A549 (cell line): ENCODE results near the gene PARP12. TPM values are rescaled to one million over a fixed set of nuclear protein-coding genes. Genes with fewer than 3 reads are reported as not detected.

Experiments used
- ATAC-seq, 2 experiments: fragments of 200-7000 bp in 1 of 2; fragments of >200 bp in 1 of 2; cut with Nextera tagmentation in 1 of 2; cut with Tn5 transposase in 1 of 2; 3 replicates each; pipeline versions ENCODE4 v1.8.0 to v1.9.1; 2018 to 2020; ENCODE audit warnings: mild to moderate bottlenecking in 1 of 2, moderate library complexity in 1 of 2
- CTCF ChIA-PET: fragments of 300-600 bp; sonication (Branson Sonifier 250); formaldehyde crosslinking; extraction: SDS; loops from one replicate; lab custom pipeline; 2021; ENCODE audit warnings: antibody characterized with exemption, inconsistent platforms; lab: Yijun Ruan, JAX
- POLR2A ChIA-PET: fragments of 350-600 bp; formaldehyde crosslinking; extraction: SDS; loops from one replicate; lab custom pipeline; 2021; ENCODE audit warnings: antibody characterized with exemption, inconsistent platforms; lab: Yijun Ruan, JAX
- DNase-seq, 2 experiments: peaks; one replicate each; pipeline versions ENCODE4 v3.0.0 to v3.0.0-alpha.2; 2011 to 2016; ENCODE audit warnings: low read depth in 1 of 2, low spot score in 1 of 2
- FAIRE-seq: peaks from 2 replicates; lab custom pipeline; 2011; peaks lifted over from hg19 to GRCh38; lab: Jason Lieb, UNC
- H3K27ac ChIP-seq, 2 experiments: fragments of >200 bp; sonication (Bioruptor Twin); formaldehyde crosslinking; 3 replicates each; pipeline ENCODE4 v1.5.1; 2016 to 2017
- H3K4me1 ChIP-seq: fragments of >200 bp; sonication (Bioruptor Twin); formaldehyde crosslinking; 3 replicates; pipeline ENCODE4 v1.6.1; 2016
- H3K4me2 ChIP-seq: fragments of >200 bp; sonication (Bioruptor Twin); formaldehyde crosslinking; 3 replicates; pipeline ENCODE4 v1.6.1; 2016
- H3K4me3 ChIP-seq: fragments of >200 bp; sonication (Bioruptor Twin); formaldehyde crosslinking; 3 replicates; pipeline ENCODE4 v1.5.1; 2016
- H3K9me3 ChIP-seq: fragments of >200 bp; sonication (Bioruptor Twin); formaldehyde crosslinking; 3 replicates; pipeline ENCODE4 v1.6.1; 2016
- BCL3 ChIP-seq: fragments of >200 bp; sonication (Bioruptor Twin); formaldehyde crosslinking; IDR thresholded peaks from 3 replicates; pipeline ENCODE4 v1.6.1; 2016
- CBX8 ChIP-seq: fragments of 200-600 bp; sonication (generic); IDR thresholded peaks from 2 replicates; pipeline ENCODE4 v1.6.1; 2016
- CHD4 ChIP-seq: fragments of 200-600 bp; sonication (generic); IDR thresholded peaks from 2 replicates; pipeline ENCODE4 v1.6.1; 2016; ENCODE audit warnings: antibody characterized with exemption, mild to moderate bottlenecking, borderline replicate concordance
- EHF ChIP-seq: fragments of 250-450 bp; sonication (Bioruptor Pico); IDR thresholded peaks from 2 replicates; pipeline ENCODE4 v1.5.0; 2020; ENCODE audit warnings: mild to moderate bottlenecking
- EHMT2 ChIP-seq: fragments of 200-600 bp; sonication (generic); IDR thresholded peaks from 2 replicates; pipeline ENCODE4 v1.6.1; 2016; ENCODE audit warnings: antibody characterized with exemption, low read depth, mild to moderate bottlenecking, moderate library complexity
- EP300 ChIP-seq, 2 experiments: fragments of >200 bp; sonication (Bioruptor Twin); formaldehyde crosslinking; IDR thresholded peaks; 2 replicates in 1 of 2; 3 replicates in 1 of 2; pipeline ENCODE4 v1.6.1; 2016 to 2017
- ESRRA ChIP-seq: fragments of 150-350 bp; IDR thresholded peaks from 2 replicates; pipeline ENCODE4 v1.6.1; 2014; ENCODE audit warnings: mild to moderate bottlenecking, low read length, borderline replicate concordance
- FOSL2 ChIP-seq, 2 experiments: fragments of 450-650 bp in 1 of 2; fragments of >200 bp in 1 of 2; sonication (Bioruptor Twin) in 1 of 2; formaldehyde crosslinking; IDR thresholded peaks; 2 replicates each; pipeline versions ENCODE4 v1.5.0 to v1.6.1; 2016 to 2020; ENCODE audit warnings: mild to moderate bottlenecking in 1 of 2, moderate library complexity in 1 of 2
- FOXS1 ChIP-seq: fragments of 250-450 bp; sonication (Bioruptor Pico); IDR thresholded peaks from 2 replicates; pipeline ENCODE4 v1.5.0; 2020; ENCODE audit warnings: mild to moderate bottlenecking, moderate library complexity
- HDAC2 ChIP-seq: fragments of 200-600 bp; sonication (generic); IDR thresholded peaks from 2 replicates; pipeline ENCODE4 v1.6.1; 2016
- HEYL ChIP-seq: fragments of 250-450 bp; sonication (Bioruptor Pico); IDR thresholded peaks from 2 replicates; pipeline ENCODE4 v1.8.0; 2021; ENCODE audit warnings: mild to moderate bottlenecking, moderate library complexity
- HOXA7 ChIP-seq: fragments of 250-450 bp; sonication (Bioruptor Pico); IDR thresholded peaks from 2 replicates; pipeline ENCODE4 v1.5.0; 2020; ENCODE audit warnings: mild to moderate bottlenecking, moderate library complexity
- HOXB13 ChIP-seq: fragments of 250-450 bp; sonication (Bioruptor Pico); IDR thresholded peaks from 2 replicates; pipeline ENCODE4 v1.5.0; 2020; ENCODE audit warnings: low read depth, mild to moderate bottlenecking, moderate library complexity
- JUNB ChIP-seq: fragments of >200 bp; sonication (Bioruptor Twin); formaldehyde crosslinking; IDR thresholded peaks from 2 replicates; pipeline ENCODE4 v1.6.1; 2016
- NFE2L2 ChIP-seq: fragments of 150-350 bp; conservative IDR thresholded peaks from 2 replicates; pipeline ENCODE4 v1.6.1; 2014; ENCODE audit warnings: low read length
- POLR2AphosphoS2 ChIP-seq: conservative IDR thresholded peaks from 2 replicates; pipeline ENCODE4 v1.6.1; 2012; ENCODE audit warnings: low read length, improper control_type of control experiment, inconsistent platforms
- RAD21 ChIP-seq, 2 experiments: fragments of >200 bp in 1 of 2; sonication (Bioruptor Twin) in 1 of 2; formaldehyde crosslinking in 1 of 2; IDR thresholded peaks in 1 of 2; conservative IDR thresholded peaks in 1 of 2; 2 replicates in 1 of 2; 3 replicates in 1 of 2; pipeline ENCODE4 v1.6.1; 2012 to 2018; ENCODE audit warnings: inconsistent platforms in 1 of 2
- RARB ChIP-seq: fragments of 250-450 bp; sonication (Bioruptor Pico); IDR thresholded peaks from 2 replicates; pipeline ENCODE4 v1.8.0; 2021; ENCODE audit warnings: mild to moderate bottlenecking, moderate library complexity
- RCOR1 ChIP-seq: fragments of 150-350 bp; IDR thresholded peaks from 2 replicates; pipeline ENCODE4 v1.6.1; 2014; ENCODE audit warnings: antibody characterized with exemption, low read length, low read depth
- RFX5 ChIP-seq: fragments of 450-650 bp; IDR thresholded peaks from 2 replicates; pipeline ENCODE4 v1.7.1; 2014; ENCODE audit warnings: antibody characterized with exemption, mild to moderate bottlenecking, moderate library complexity
- RNF2 ChIP-seq: fragments of 200-600 bp; sonication (generic); IDR thresholded peaks from 2 replicates; pipeline ENCODE4 v1.6.1; 2016; ENCODE audit warnings: low read depth, mild to moderate bottlenecking, antibody characterized with exemption, moderate library complexity, borderline replicate concordance
- SMC3 ChIP-seq: fragments of >200 bp; sonication (Bioruptor Twin); formaldehyde crosslinking; IDR thresholded peaks from 3 replicates; pipeline ENCODE4 v1.6.1; 2018; ENCODE audit warnings: inconsistent platforms
- TFCP2L1 ChIP-seq: fragments of 250-450 bp; sonication (Bioruptor Pico); IDR thresholded peaks from 2 replicates; pipeline ENCODE4 v1.5.0; 2021; ENCODE audit warnings: mild to moderate bottlenecking
- TP53 ChIP-seq: fragments of 250-450 bp; sonication (Bioruptor Pico); IDR thresholded peaks from 2 replicates; pipeline ENCODE4 v1.5.0; 2021; ENCODE audit warnings: mild to moderate bottlenecking, moderate library complexity
- ZC3H11A ChIP-seq: fragments of 450-650 bp; IDR thresholded peaks from 2 replicates; pipeline ENCODE4 v1.6.1; 2014; ENCODE audit warnings: antibody characterized with exemption, mild to moderate bottlenecking
- ZFP36 ChIP-seq: fragments of 450-650 bp; IDR thresholded peaks from 2 replicates; pipeline ENCODE4 v1.6.1; 2014; ENCODE audit warnings: borderline replicate concordance; ENCODE audit not compliant: partially characterized antibody
- WGBS: methylation state at CpG from one replicate; pipeline ENCODE4 v1.1.6; 2017; ENCODE audit errors: missing lambda C conversion rate; 5-methylcytosine and 5-hydroxymethylcytosine counted together
- polyA plus RNA-seq, 4 experiments: library from polyadenylated mRNA; depleted of rRNA in 3 of 4; stranded (reverse); fragments of >200 nt; fragmentation: RNase III in 1 of 4; extraction: RNeasy Plus Mini Kit Qiagen cat#74134 plus additional on column Dnase treatment in 1 of 4; gene quantifications; 2 replicates in 3 of 4; 3 replicates in 1 of 4; pipeline ENCODE4 v1.2.3, GENCODE V29; 2011 to 2017

Gene PARP12
- polyA plus RNA-seq, 2 of the 4 experiments (the other 2 are of a cell fraction): 10.0 to 16.0 TPM

- POLR2A ChIA-PET: no interaction called here
- H3K9me3 ChIP-seq: no peaks in the 10 kb centered on the region
These were observed 64.2 kb downstream of the PARP12 start for GRCh38 chr7:139998572-139998971.

GRCh38 chr7:139995017-139995915 is 67.5 kb downstream of the PARP12 start:
- peak; percentile 49 to 65; a peak in 3 of 6 replicates for ATAC-seq
- peak overlapping the region; percentile 30 to 43; a peak in 2 of 6 replicates for H3K27ac ChIP-seq
- no peak for FAIRE-seq
- DNase-seq: no peak
- 67% methylated on average over 19 of the region's 19 CpGs for WGBS
- peaks cover 17% of the 10 kb centered on the region for H3K4me1 ChIP-seq
- POLR2A ChIA-PET: no interaction called here
- peak overlapping the region; percentile 19; the same call in 1 of the 3 replicates for H3K4me2 ChIP-seq
- no peak for TF ChIP-seq ESRRA
- TF ChIP-seq HEYL (CRISPR knock-in tag): no peak
- TF ChIP-seq POLR2AphosphoS2: no peak
- no peak for TF ChIP-seq NFE2L2
- no peak for TF ChIP-seq TP53 (CRISPR knock-in tag)
- TF ChIP-seq RAD21 (conservative IDR thresholded peaks at IDR 0.05 in 1 of 2, IDR thresholded peaks at IDR 0.05 in 1 of 2): 0 out of 5 replicates have a peak, but pooled peaks of 1 of the 2 experiments have one; percentile 14
- no peaks in the 10 kb centered on the region for H3K9me3 ChIP-seq
- CTCF ChIA-PET: interaction anchor here (0.8 to 3.7 kb wide), 8 partner anchors 8 to 376 kb away, joined by 3 to 32 read pairs (median 6); partner anchors contain the start of gene HIPK2
- H3K4me3 ChIP-seq: no peak overlapping the region

More at GRCh38 chr7:139998572-139998971, 64.2 kb downstream of the PARP12 start:
- no peak for DNase-seq
- 96% methylated on average over 4 of the region's 4 CpGs for WGBS
- TF ChIP-seq HOXA7 (CRISPR knock-in tag) (no peak), EHMT2 (no peak), HOXB13 (no peak), EP300 (IDR thresholded peaks at IDR 0.05) (no peak), JUNB (no peak), HDAC2 (no peak), RFX5 (no peak), RARB (CRISPR knock-in tag) (no peak), CBX8 (no peak), RNF2 (no peak), EHF (CRISPR knock-in tag) (no peak)
- H3K4me3 ChIP-seq: no peak overlapping the region
- peaks cover 8% of the 10 kb centered on the region; the same call in 2 of the 3 replicates for H3K4me1 ChIP-seq
- no peak for FAIRE-seq
- H3K27ac ChIP-seq: no peak overlapping the region
- ATAC-seq: no peak
- no peak overlapping the region for H3K4me2 ChIP-seq
- CTCF ChIA-PET: interaction anchor here (0.9 to 11.1 kb wide), 5 partner anchors 12 to 498 kb away, joined by 5 to 311 read pairs (median 10); no protein-coding TSS in a partner anchor

- TF ChIP-seq RCOR1: no peak
- TF ChIP-seq SMC3: no peak
- TF ChIP-seq EHF (CRISPR knock-in tag): no peak
- no peak for TF ChIP-seq HOXB13
- no peak for TF ChIP-seq FOXS1 (CRISPR knock-in tag)
- no peak for TF ChIP-seq CBX8
- no peak for TF ChIP-seq TFCP2L1
- no peak for TF ChIP-seq TP53 (CRISPR knock-in tag)
- no peak for TF ChIP-seq RARB (CRISPR knock-in tag)
- no peak for TF ChIP-seq ZFP36
- no peak for TF ChIP-seq RFX5
- TF ChIP-seq CHD4: no peak
- no peak for TF ChIP-seq ZC3H11A
- TF ChIP-seq FOSL2 (IDR thresholded peaks at IDR 0.05): no peak
- TF ChIP-seq FOSL2 (CRISPR knock-in tag; IDR thresholded peaks at IDR 0.05): no peak
- TF ChIP-seq NFE2L2: no peak
- TF ChIP-seq RAD21 (conservative IDR thresholded peaks at IDR 0.05 in 1 of 2, IDR thresholded peaks at IDR 0.05 in 1 of 2): no peak
- TF ChIP-seq BCL3: no peak
- no peak for TF ChIP-seq ESRRA
- Histone ChIP-seq H3K27ac (no peak overlapping the region), H3K4me2 (no peak overlapping the region), H3K4me3 (no peak overlapping the region), H3K4me1 (peaks cover 17% of the 10 kb centered on the region), H3K9me3 (no peaks in the 10 kb centered on the region)
- ChIA-PET POLR2A (no interaction called here), CTCF (interaction anchor here (0.8 to 3.7 kb wide), 7 partner anchors 10 to 375 kb away, joined by 3 to 32 read pairs (median 4); partner anchors contain the start of gene HIPK2)
- 73% methylated on average over 1 of the region's 1 CpG for WGBS
- FAIRE-seq: no peak
- DNase-seq: no peak
- no peak for ATAC-seq
These were observed 68.4 kb downstream of the PARP12 start for GRCh38 chr7:139994356-139994755.
